Mammary epithelial cell (primary cell): ENCODE data around the gene WDR53.

Experiments used
- EZH2 ChIP-seq: IDR thresholded peaks from 2 replicates; pipeline ENCODE4 v1.6.1; 2012; ENCODE audit warnings: low read length, inconsistent platforms, borderline replicate concordance
- TF ChIP-seq, protein P1 (sequence below), 2 donors: IDR thresholded peaks in 1 of 2; conservative IDR thresholded peaks in 1 of 2; 2 replicates each; pipeline ENCODE4 v1.5.1; 2011 to 2012; ENCODE audit warnings: inconsistent platforms in 2 of 2, low read length in 2 of 2, mild to moderate bottlenecking in 2 of 2, control low read depth in 1 of 2, low read depth in 1 of 2; ENCODE audit not compliant: insufficient read depth in 1 of 2; ENCODE audit errors: extremely low read depth in 1 of 2

DNA sequence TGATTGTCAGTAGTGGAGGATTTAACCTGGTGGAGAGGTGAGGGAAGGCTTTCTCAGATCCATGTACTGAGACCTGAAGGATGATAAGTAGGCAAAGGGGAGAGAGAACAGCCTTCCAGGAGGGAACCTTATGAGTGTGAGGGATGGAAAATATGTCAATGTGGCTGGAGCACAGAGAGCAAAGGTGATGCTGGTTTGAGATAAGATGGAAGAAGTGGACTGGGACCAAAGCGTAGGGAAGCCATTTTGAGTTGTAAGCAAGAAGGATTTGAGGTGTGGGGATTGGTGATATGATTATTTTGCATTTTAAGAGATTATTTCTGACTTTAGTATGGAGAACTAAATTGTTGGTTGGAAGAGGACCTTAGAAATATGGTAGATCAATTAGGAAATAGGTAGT lies 4.0 kb upstream of the WDR53 start:
- TF ChIP-seq, protein P1, sequence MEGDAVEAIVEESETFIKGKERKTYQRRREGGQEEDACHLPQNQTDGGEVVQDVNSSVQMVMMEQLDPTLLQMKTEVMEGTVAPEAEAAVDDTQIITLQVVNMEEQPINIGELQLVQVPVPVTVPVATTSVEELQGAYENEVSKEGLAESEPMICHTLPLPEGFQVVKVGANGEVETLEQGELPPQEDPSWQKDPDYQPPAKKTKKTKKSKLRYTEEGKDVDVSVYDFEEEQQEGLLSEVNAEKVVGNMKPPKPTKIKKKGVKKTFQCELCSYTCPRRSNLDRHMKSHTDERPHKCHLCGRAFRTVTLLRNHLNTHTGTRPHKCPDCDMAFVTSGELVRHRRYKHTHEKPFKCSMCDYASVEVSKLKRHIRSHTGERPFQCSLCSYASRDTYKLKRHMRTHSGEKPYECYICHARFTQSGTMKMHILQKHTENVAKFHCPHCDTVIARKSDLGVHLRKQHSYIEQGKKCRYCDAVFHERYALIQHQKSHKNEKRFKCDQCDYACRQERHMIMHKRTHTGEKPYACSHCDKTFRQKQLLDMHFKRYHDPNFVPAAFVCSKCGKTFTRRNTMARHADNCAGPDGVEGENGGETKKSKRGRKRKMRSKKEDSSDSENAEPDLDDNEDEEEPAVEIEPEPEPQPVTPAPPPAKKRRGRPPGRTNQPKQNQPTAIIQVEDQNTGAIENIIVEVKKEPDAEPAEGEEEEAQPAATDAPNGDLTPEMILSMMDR (conservative IDR thresholded peaks at IDR 0.05 in 1 of 2, IDR thresholded peaks at IDR 0.05 in 1 of 2; ENCODE audit: extremely low read depth in 1 of 2, insufficient read depth in 1 of 2, low read depth in 1 of 2, low read length in 2 of 2), result no peak
- no peak for TF ChIP-seq EZH2
